ENCODE results near the gene DEPDC5.

The DEPDC5 gene

DNA sequence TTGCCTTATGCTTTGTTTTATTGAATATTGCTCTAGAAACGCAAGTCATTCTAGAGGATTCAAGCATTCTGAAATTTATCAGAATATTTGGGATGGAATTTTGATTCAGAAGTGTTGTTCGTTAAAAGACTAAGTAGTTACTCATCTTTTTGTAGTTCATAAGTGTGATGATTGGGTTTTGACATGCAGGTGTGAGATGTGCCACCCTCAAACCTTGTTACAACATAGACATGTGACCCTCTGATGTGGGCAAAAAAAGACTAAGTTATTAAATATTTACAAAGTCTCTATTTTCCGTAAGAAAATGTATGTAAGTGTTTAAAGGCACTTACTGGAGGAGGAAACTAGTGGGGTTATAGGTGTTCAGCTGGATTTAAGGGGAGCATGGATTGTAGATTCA, 199.4 kb downstream of the DEPDC5 start:
- DNase-seq = no peak

DNA sequence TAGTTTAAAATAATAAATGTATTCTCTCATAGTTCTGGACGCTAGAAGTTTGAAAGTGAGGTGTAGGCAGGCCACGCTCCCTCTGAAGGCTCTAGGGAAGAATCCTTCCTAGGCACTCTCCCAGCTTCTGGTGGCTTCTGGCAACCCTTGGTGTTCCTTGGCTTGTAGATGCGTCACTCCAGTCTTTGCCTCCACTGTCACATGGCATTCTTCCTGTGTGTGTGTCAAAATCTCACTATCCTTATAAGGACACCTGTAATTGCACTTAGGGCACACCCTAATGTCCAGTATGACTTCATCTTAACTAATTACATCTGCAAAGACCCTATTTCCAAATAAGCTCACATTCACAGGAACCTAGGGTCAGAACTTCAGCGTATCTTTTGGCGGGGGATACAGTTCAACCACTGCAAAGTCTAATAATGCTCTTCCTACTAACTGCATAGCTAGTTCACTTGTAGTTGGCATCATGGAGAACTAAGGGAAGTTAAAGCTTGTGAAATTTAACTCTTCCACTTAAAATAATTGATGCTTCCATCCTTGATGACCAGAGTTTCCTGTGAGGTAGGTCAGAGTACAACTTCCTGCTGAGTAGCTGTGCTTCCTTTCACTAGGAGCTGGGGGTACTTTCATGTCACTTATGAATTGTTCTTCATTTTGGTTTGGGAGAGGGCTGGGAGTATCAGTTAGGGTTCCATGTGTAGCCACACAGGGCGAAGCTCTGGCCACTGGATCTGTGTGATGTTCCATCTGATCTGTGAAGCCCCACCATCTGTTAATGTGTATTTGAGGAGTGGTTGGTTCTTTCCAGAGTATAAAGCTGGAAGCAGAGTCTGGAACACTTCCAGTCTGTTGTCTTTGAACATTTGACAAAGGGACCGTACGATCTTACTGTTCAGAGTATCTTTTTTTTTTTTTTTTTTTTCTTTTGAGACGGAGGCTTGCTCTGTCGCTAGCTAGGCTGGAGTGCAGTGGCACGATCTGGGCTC, 201.0 kb downstream of the DEPDC5 start:
- no peak for DNase-seq

DNA sequence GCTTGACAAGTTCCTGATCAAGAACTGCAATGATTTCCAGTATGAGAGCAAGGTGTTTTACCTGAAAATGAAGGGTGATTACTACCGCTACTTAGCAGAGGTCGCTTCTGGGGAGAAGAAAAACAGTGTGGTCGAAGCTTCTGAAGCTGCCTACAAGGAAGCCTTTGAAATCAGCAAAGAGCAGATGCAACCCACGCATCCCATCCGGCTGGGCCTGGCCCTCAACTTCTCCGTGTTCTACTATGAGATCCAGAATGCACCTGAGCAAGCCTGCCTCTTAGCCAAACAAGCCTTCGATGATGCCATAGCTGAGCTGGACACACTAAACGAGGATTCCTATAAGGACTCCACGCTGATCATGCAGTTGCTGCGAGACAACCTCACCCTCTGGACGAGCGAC, 202.5 kb downstream of the DEPDC5 start:
- no peak for DNase-seq
